ENCODE data around the gene TUBB8B.
"Not testable (repeated sequence)": the region's sequence is repeated elsewhere in the genome, so short reads cannot be mapped to it uniquely, and the experiment has no call there.

The TUBB8B gene

DNA sequence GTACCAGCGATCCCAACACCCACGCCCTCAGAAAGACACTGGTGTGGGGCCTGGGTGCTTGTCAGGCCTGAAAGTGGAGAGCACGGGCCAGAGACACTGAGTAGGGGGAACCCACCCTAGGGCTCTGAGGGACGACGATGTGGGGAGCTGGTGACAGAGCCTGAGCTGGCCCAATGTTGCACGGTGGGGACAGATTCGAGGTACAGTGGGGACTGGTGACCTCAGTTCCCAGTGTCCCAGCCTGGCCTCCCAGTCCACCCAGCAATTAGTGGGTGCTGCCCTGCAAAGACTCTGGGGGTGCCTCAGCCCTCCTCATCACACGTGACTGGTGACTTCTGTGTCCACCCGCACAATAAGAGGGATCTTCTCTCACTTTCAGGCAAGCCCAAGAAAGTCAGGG lies 36.6 kb downstream of the TUBB8B start:
- DNase-seq (ENCODE audit: low read depth): not testable (repeated sequence)

DNA sequence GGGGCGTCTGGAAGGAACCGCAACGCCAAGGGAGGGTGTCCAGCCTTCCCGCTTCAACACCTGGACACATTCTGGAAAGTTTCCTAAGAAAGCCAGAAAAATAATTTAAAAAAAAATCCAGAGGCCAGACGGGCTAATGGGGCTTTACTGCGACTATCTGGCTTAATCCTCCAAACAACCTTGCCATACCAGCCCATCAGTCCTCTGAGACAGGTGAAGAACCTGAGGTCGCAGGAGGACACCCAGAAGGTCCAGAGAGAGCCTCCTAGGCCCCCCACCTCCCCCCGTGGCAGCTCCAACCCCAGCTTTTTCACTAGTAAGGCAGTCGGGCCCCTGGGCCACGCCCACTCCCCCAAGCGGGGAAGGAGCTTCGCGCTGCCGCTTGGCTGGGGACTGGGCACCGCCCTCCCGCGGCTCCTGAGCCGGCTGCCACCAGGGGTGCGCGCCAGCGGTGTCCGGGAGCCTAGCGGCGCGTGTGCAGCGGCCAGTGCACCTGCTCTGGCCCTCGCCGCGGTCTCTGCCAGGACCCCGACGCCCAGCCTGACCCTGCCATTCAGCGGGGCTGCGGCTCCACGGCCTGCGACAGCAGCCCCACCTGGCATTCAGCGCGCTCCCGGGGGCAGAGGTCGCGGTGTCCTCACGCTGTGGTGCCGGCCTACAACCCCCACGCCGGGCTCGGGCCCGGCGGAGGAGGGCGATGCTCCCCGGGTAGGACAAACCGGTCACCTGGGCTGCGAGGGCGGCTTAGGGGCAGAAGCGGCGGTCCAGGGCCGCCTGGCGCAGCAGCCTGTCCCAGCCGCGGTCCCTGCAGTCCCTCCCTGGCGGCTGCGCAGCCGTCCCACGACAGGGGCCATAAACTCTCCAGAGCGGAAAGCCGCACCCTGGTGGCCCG lies 37.8 kb downstream of the TUBB8B start:
- not testable (repeated sequence) for DNase-seq (ENCODE audit: low read depth)

DNA sequence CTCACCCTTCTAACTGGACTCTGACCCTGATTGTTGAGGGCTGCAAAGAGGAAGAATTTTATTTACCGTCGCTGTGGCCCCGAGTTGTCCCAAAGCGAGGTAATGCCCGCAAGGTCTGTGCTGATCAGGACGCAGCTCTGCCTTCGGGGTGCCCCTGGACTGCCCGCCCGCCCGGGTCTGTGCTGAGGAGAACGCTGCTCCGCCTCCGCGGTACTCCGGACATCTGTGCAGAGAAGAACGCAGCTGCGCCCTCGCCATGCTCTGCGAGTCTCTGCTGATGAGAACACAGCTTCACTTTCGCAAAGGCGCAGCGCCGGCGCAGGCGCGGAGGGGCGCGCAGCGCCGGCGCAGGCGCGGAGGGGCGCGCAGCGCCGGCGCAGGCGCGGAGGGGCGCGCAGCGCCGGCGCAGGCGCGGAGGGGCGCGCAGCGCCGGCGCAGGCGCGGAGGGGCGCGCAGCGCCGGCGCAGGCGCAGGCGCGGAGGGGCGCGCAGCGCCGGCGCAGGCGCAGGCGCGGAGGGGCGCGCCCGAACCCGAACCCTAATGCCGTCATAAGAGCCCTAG lies 38.7 kb downstream of the TUBB8B start:
- not testable (repeated sequence) for DNase-seq (ENCODE audit: low read depth)

DNA sequence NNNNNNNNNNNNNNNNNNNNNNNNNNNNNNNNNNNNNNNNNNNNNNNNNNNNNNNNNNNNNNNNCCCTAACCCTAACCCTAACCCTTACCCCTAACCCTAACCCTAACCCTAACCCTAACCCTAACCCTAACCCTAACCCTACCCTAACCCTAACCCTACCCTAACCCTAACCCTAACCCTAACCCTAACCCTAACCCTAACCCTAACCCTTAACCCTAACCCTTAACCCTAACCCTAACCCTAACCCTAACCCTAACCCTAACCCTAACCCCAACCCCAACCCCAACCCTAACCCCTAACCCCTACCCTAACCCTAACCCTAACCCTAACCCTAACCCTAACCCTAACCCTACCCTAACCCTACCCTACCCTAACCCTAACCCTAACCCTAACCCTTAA lies 39.5 kb downstream of the TUBB8B start:
- not testable (repeated sequence) for DNase-seq (ENCODE audit: low read depth)
